ENCODE results near the gene SUV39H1. TPM values are rescaled to one million over a fixed set of nuclear protein-coding genes. Genes with fewer than 3 reads are reported as not detected.

The SUV39H1 gene
- total and polyA plus RNA-seq, 2 donors (not counting 1 experiment from before 2014, with no cell fraction given) = 6.7 to 9.5 TPM

DNA sequence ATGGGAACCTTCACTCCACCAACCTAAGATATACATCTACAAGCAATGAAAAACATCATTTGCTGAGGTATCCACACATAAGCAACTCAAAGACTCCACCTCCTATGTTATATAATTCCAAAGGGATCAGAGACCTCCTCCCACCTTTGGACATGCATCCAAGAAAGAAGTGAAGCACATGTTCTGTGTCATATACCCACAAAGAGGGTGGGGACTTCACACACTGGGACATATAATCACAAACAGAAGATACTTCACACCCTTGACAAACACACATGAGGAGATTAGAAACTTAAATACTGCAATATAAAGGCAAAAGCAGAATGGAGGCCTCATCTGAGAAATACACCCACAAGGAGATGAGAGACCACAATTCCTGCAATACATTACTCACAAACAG is 25.4 kb downstream of the SUV39H1 start:
- Histone ChIP-seq H3K27me3 (replicated peaks in 1 of 4; ENCODE audit: control extremely low read depth in 1 of 4, control insufficient read depth in 3 of 4, insufficient read depth in 4 of 4, low read length in 3 of 4) (no peaks in the 10 kb centered on the region), H3K79me2 (ENCODE audit: control insufficient read depth, insufficient read depth, low read length) (peaks cover 4% of the 10 kb centered on the region), H3K27ac (ENCODE audit: low read length in 2 of 2) (no peak overlapping the region), H3K9ac (ENCODE audit: low read length) (no peak overlapping the region), H3K36me3 (replicated peaks in 1 of 2; ENCODE audit: control extremely low read depth in 1 of 2, control insufficient read depth in 1 of 2, extremely low read depth in 1 of 2, insufficient read depth in 2 of 2, low read length in 1 of 2) (no peaks in the 10 kb centered on the region), H3K4me2 (replicated peaks; ENCODE audit: low read depth, low read length, poor library complexity, severe bottlenecking) (no peak overlapping the region), H3K4me3 (ENCODE audit: control extremely low read depth in 1 of 5, extremely low read depth in 1 of 5, insufficient read depth in 1 of 5, low read depth in 2 of 5, low read length in 4 of 5) (no peak overlapping the region), H3K4me1 (ENCODE audit: control insufficient read depth in 2 of 2, insufficient read depth in 2 of 2, low read length in 2 of 2) (no peaks in the 10 kb centered on the region), H2AFZ (ENCODE audit: insufficient read depth, low read depth, low read length, poor library complexity, severe bottlenecking) (no peak overlapping the region), H4K20me1 (ENCODE audit: control insufficient read depth, insufficient read depth, low read length, poor library complexity, severe bottlenecking) (no peaks in the 10 kb centered on the region), H3K9me3 (ENCODE audit: control extremely low read depth in 1 of 3, control insufficient read depth in 2 of 3, insufficient read depth in 1 of 3, low read length in 2 of 3) (no peaks in the 10 kb centered on the region)
- H3K9me3 Mint-ChIP-seq (ENCODE audit: insufficient read depth) = no peaks in the 10 kb centered on the region
- DNase-seq = no peak
- ChIA-PET CTCF (no interaction called here), POLR2A (no interaction called here)
- no peaks in the 10 kb centered on the region for H3K27me3 Mint-ChIP-seq
- no peak overlapping the region for H3K4me3 Mint-ChIP-seq
- H3K4me1 Mint-ChIP-seq = no peaks in the 10 kb centered on the region
- ATAC-seq (ENCODE audit: low read depth) = no peak
- no peak for TF ChIP-seq EZH2 (IDR thresholded peaks at IDR 0.05; ENCODE audit: borderline replicate concordance, insufficient read depth, low read depth, low read length, poor library complexity, severe bottlenecking)
- TF ChIP-seq, protein P1, sequence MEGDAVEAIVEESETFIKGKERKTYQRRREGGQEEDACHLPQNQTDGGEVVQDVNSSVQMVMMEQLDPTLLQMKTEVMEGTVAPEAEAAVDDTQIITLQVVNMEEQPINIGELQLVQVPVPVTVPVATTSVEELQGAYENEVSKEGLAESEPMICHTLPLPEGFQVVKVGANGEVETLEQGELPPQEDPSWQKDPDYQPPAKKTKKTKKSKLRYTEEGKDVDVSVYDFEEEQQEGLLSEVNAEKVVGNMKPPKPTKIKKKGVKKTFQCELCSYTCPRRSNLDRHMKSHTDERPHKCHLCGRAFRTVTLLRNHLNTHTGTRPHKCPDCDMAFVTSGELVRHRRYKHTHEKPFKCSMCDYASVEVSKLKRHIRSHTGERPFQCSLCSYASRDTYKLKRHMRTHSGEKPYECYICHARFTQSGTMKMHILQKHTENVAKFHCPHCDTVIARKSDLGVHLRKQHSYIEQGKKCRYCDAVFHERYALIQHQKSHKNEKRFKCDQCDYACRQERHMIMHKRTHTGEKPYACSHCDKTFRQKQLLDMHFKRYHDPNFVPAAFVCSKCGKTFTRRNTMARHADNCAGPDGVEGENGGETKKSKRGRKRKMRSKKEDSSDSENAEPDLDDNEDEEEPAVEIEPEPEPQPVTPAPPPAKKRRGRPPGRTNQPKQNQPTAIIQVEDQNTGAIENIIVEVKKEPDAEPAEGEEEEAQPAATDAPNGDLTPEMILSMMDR (IDR thresholded peaks at IDR 0.05) = no peak
- intact Hi-C loops (cut with micrococcal nuclease) = no loop called here
- no peak overlapping the region for H3K27ac Mint-ChIP-seq

DNA sequence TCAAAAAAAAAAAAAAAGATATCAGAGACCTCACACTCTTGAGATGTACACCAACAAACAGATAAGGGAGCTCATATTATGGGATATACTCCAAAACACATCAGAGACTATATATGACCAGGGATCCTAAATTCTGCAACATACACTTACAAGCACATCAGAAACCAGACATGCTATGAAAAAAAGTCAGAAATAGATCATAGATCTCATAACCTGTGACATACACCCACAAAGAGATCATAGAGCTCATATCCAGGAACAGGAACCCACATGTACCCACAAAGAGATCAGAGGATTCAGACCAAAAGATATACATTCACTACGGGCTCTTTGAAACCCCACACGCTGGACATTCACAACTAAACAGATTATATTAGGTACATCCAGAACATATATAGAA is 30.1 kb downstream of the SUV39H1 start:
- POLR2A ChIA-PET = no interaction called here
- ATAC-seq (ENCODE audit: low read depth) = no peak
- no peak overlapping the region for H3K27ac Mint-ChIP-seq

More for the DNA sequence above, 30.1 kb downstream of the SUV39H1 start:
- Histone ChIP-seq H3K4me2 (replicated peaks; ENCODE audit: low read depth, low read length, poor library complexity, severe bottlenecking) (no peak overlapping the region), H3K9ac (ENCODE audit: low read length) (no peak overlapping the region), H3K27ac (ENCODE audit: low read length in 2 of 2) (no peak overlapping the region), H3K36me3 (replicated peaks in 1 of 2; ENCODE audit: control extremely low read depth in 1 of 2, control insufficient read depth in 1 of 2, extremely low read depth in 1 of 2, insufficient read depth in 2 of 2, low read length in 1 of 2) (no peaks in the 10 kb centered on the region), H3K9me3 (ENCODE audit: control extremely low read depth in 1 of 3, control insufficient read depth in 2 of 3, insufficient read depth in 1 of 3, low read length in 2 of 3) (no peaks in the 10 kb centered on the region), H3K27me3 (replicated peaks in 1 of 4; ENCODE audit: control extremely low read depth in 1 of 4, control insufficient read depth in 3 of 4, insufficient read depth in 4 of 4, low read length in 3 of 4) (no peaks in the 10 kb centered on the region), H3K4me3 (ENCODE audit: control extremely low read depth in 1 of 5, extremely low read depth in 1 of 5, insufficient read depth in 1 of 5, low read depth in 2 of 5, low read length in 4 of 5) (no peak overlapping the region), H2AFZ (ENCODE audit: insufficient read depth, low read depth, low read length, poor library complexity, severe bottlenecking) (no peak overlapping the region), H3K4me1 (ENCODE audit: control insufficient read depth in 2 of 2, insufficient read depth in 2 of 2, low read length in 2 of 2) (no peaks in the 10 kb centered on the region), H3K79me2 (ENCODE audit: control insufficient read depth, insufficient read depth, low read length) (no peaks in the 10 kb centered on the region), H4K20me1 (ENCODE audit: control insufficient read depth, insufficient read depth, low read length, poor library complexity, severe bottlenecking) (no peaks in the 10 kb centered on the region)
- TF ChIP-seq, protein P1 (IDR thresholded peaks at IDR 0.05) = no peak
- no peak for TF ChIP-seq EZH2 (IDR thresholded peaks at IDR 0.05; ENCODE audit: borderline replicate concordance, insufficient read depth, low read depth, low read length, poor library complexity, severe bottlenecking)
- Mint-ChIP-seq H3K27me3 (no peaks in the 10 kb centered on the region), H3K9me3 (ENCODE audit: insufficient read depth) (no peaks in the 10 kb centered on the region), H3K4me1 (no peaks in the 10 kb centered on the region), H3K4me3 (no peak overlapping the region)
- no peak for DNase-seq
- no CpG with 5 or more reads among the region's 2 CpGs for WGBS (ENCODE audit: insufficient coverage)
- CTCF ChIA-PET = interaction anchor here (0.6 kb wide), 1 partner anchor 12 kb away, joined by 3 read pairs; no protein-coding TSS in a partner anchor
- intact Hi-C loops (cut with micrococcal nuclease) = no loop called here
